Trophoblast cell (in vitro differentiated cells and primary cell): ENCODE data around the gene MSI1. TPM values are rescaled to one million over a fixed set of nuclear protein-coding genes. Genes with fewer than 3 reads are reported as not detected.

Experiments used
- DNase-seq, 2 donors: peaks; one replicate each; pipeline ENCODE4 v3.0.0-alpha.2; 2016
- H2AFZ ChIP-seq: 2 replicates; pipeline ENCODE4 v1.6.1; 2013; ENCODE audit warnings: low read length, moderate library complexity, mild to moderate bottlenecking; ENCODE audit not compliant: insufficient read depth, poor library complexity
- H2AK5ac ChIP-seq: 2 replicates; pipeline ENCODE4 v1.6.1; 2013; ENCODE audit warnings: mild to moderate bottlenecking, low read length
- H2BK120ac ChIP-seq: 2 replicates; pipeline ENCODE4 v1.6.1; 2013; ENCODE audit warnings: low read length, mild to moderate bottlenecking, moderate library complexity; ENCODE audit not compliant: insufficient read depth, poor library complexity
- H2BK12ac ChIP-seq: 2 replicates; pipeline ENCODE4 v1.6.1; 2013; ENCODE audit warnings: mild to moderate bottlenecking, low read length, moderate library complexity
- H2BK5ac ChIP-seq: 2 replicates; pipeline ENCODE4 v1.6.1; 2013; ENCODE audit warnings: low read length, low read depth, moderate library complexity, mild to moderate bottlenecking; ENCODE audit not compliant: poor library complexity
- H3K14ac ChIP-seq: 2 replicates; pipeline ENCODE4 v1.6.1; 2013; ENCODE audit warnings: mild to moderate bottlenecking, low read length
- H3K18ac ChIP-seq: 2 replicates; pipeline ENCODE4 v1.6.1; 2013; ENCODE audit warnings: mild to moderate bottlenecking, low read length
- H3K23ac ChIP-seq: 2 replicates; pipeline ENCODE4 v1.6.1; 2013; ENCODE audit warnings: low read length
- H3K27ac ChIP-seq: 2 replicates; pipeline ENCODE4 v1.5.1; 2013; ENCODE audit warnings: low read depth, mild to moderate bottlenecking, inconsistent platforms, low read length, moderate library complexity
- H3K27me3 ChIP-seq: 2 replicates; pipeline ENCODE4 v1.6.1; 2013; ENCODE audit warnings: inconsistent platforms, mild to moderate bottlenecking, low read length, moderate library complexity; ENCODE audit not compliant: insufficient read depth
- H3K36me3 ChIP-seq, 2 experiments: 1 replicate in 1 of 2; 2 replicates in 1 of 2; pipeline ENCODE4 v1.6.1; 2013; ENCODE audit warnings: low read length in 2 of 2, mild to moderate bottlenecking in 2 of 2, moderate library complexity in 1 of 2; ENCODE audit not compliant: insufficient read depth in 2 of 2, control insufficient read depth in 1 of 2
- H3K4ac ChIP-seq: 2 replicates; pipeline ENCODE4 v1.6.1; 2013; ENCODE audit warnings: low read depth, mild to moderate bottlenecking, low read length, moderate library complexity
- H3K4me1 ChIP-seq, 2 experiments: 1 replicate in 1 of 2; 2 replicates in 1 of 2; pipeline ENCODE4 v1.6.1; 2013; ENCODE audit warnings: low read length in 2 of 2, mild to moderate bottlenecking in 2 of 2, moderate library complexity in 1 of 2; ENCODE audit not compliant: insufficient read depth in 2 of 2, control insufficient read depth in 1 of 2
- H3K4me2 ChIP-seq: 2 replicates; pipeline ENCODE4 v1.6.1; 2013; ENCODE audit warnings: inconsistent platforms, mild to moderate bottlenecking, low read length, moderate library complexity
- H3K4me3 ChIP-seq: 2 replicates; pipeline ENCODE4 v1.5.1; 2013; ENCODE audit warnings: mild to moderate bottlenecking, low read depth, low read length, inconsistent platforms
- H3K79me1 ChIP-seq: one replicate; pipeline ENCODE4 v1.6.1; 2013; ENCODE audit warnings: low read length
- H3K79me2 ChIP-seq: 2 replicates; pipeline ENCODE4 v1.6.1; 2013; ENCODE audit warnings: low read length, mild to moderate bottlenecking; ENCODE audit not compliant: control insufficient read depth, insufficient read depth, poor library complexity
- H3K9ac ChIP-seq: 2 replicates; pipeline ENCODE4 v1.6.1; 2013; ENCODE audit warnings: mild to moderate bottlenecking, low read length
- H3K9me3 ChIP-seq: 2 replicates; pipeline ENCODE4 v1.6.1; 2013; ENCODE audit warnings: low read depth, mild to moderate bottlenecking, control low read depth, inconsistent platforms, low read length; ENCODE audit not compliant: insufficient read depth
- H4K12ac ChIP-seq: 2 replicates; pipeline ENCODE4 v1.6.1; 2013; ENCODE audit warnings: low read depth, mild to moderate bottlenecking, low read length, moderate library complexity
- H4K8ac ChIP-seq: 2 replicates; pipeline ENCODE4 v1.6.1; 2013; ENCODE audit warnings: low read depth, mild to moderate bottlenecking, low read length, moderate library complexity
- H4K91ac ChIP-seq: one replicate; pipeline ENCODE4 v1.6.1; 2013; ENCODE audit warnings: low read depth, mild to moderate bottlenecking, low read length, moderate library complexity
- whole genome bisulfite sequencing: extraction: QIAGEN DNeasy Blood & Tissue Kit; methylation state at CpG from one replicate; pipeline ENCODE4 v1.1.7; 2013; ENCODE audit warnings: missing lambda C conversion rate; ENCODE audit not compliant: insufficient read length, insufficient coverage; ENCODE audit errors: extremely low coverage; 5-methylcytosine and 5-hydroxymethylcytosine counted together
- polyA plus RNA-seq: library from polyadenylated mRNA; stranded (reverse); fragments of 200-250 nt; gene quantifications from 2 replicates; pipeline ENCODE4 v1.2.3, GENCODE V29; 2013

Gene MSI1
- 6.1 and 6.8 TPM in 2 replicates for polyA plus RNA-seq

GRCh38 chr12:120368789-120369602 is at the start of gene MSI1:
MSI1 (minus strand) TSS chr12:120369164; CDS start chr12:120369091, 73 bp downstream.
- peak within 1 kb of the TSS; percentile 78 for H3K4me3 ChIP-seq
- H3K18ac ChIP-seq, result peak within 1 kb of the TSS; percentile 73

GRCh38 chr12:120417917-120418580 is 49.1 kb upstream of the MSI1 start:
- H3K4me1 ChIP-seq, result peaks cover 3 to 5% of the 10 kb centered on the region in 2 experiments
- H2AFZ ChIP-seq, result no peak overlapping the region
- H3K36me3 ChIP-seq, result no peaks in the 10 kb centered on the region
- no peak overlapping the region for H3K4me3 ChIP-seq
- H2BK12ac ChIP-seq, result no peak overlapping the region
- no peak overlapping the region for H4K12ac ChIP-seq
- WGBS, result no CpG with 5 or more reads among the region's 4 CpGs
- no peak overlapping the region for H2BK5ac ChIP-seq
- no peak overlapping the region for H3K23ac ChIP-seq
- H3K9ac ChIP-seq, result no peak overlapping the region
- no peak overlapping the region for H4K91ac ChIP-seq
- no peak overlapping the region for H4K8ac ChIP-seq
- H3K79me1 ChIP-seq, result no peaks in the 10 kb centered on the region
- no peak overlapping the region for H2AK5ac ChIP-seq
- H3K18ac ChIP-seq, result no peak overlapping the region
- no peaks in the 10 kb centered on the region for H3K79me2 ChIP-seq
- H2BK120ac ChIP-seq, result no peak overlapping the region
- H3K4me2 ChIP-seq, result no peak overlapping the region
- no peak overlapping the region for H3K27ac ChIP-seq
- no peak overlapping the region for H3K14ac ChIP-seq
- H3K27me3 ChIP-seq, result no peaks in the 10 kb centered on the region
- no peak for DNase-seq
- H3K4ac ChIP-seq, result no peak overlapping the region
- no peaks in the 10 kb centered on the region for H3K9me3 ChIP-seq

More at GRCh38 chr12:120368789-120369602, at the start of gene MSI1:
- Histone ChIP-seq H3K4me2 (peak within 1 kb of the TSS; percentile 93), H3K27me3 (peaks cover 29% of the 10 kb centered on the region), H2AK5ac (no peak within 1 kb of the TSS), H4K8ac (peak within 1 kb of the TSS; percentile 69), H3K27ac (no peak within 1 kb of the TSS), H3K79me1 (peaks cover 6% of the 10 kb centered on the region), H2BK120ac (peak within 1 kb of the TSS; percentile 60), H3K79me2 (peaks cover 5% of the 10 kb centered on the region), H3K9me3 (no peaks in the 10 kb centered on the region), H3K23ac (no peak within 1 kb of the TSS), H4K12ac (peak within 1 kb of the TSS; percentile 46), H2BK5ac (peak within 1 kb of the TSS; percentile 7), H2AFZ (peak within 1 kb of the TSS; percentile 59), H3K9ac (peak within 1 kb of the TSS; percentile 84), H3K4ac (peak within 1 kb of the TSS; percentile 24), H4K91ac (peak within 1 kb of the TSS; percentile 71), H3K36me3 (peaks cover 3% of the 10 kb centered on the region in 2 experiments), H2BK12ac (no peak within 1 kb of the TSS), H3K14ac (peak within 1 kb of the TSS; percentile 82), H3K4me1 (peaks cover 0 to 11% of the 10 kb centered on the region in 2 experiments)
- no peak for DNase-seq
- no CpG with 5 or more reads among the region's 119 CpGs for WGBS

- Histone ChIP-seq H3K27ac (no peak overlapping the region), H3K79me1 (no peaks in the 10 kb centered on the region), H2BK5ac (no peak overlapping the region), H3K18ac (no peak overlapping the region), H3K9ac (no peak overlapping the region), H2BK120ac (no peak overlapping the region), H3K9me3 (no peaks in the 10 kb centered on the region), H3K4me2 (no peak overlapping the region), H2AK5ac (no peak overlapping the region), H3K4me1 (peaks cover 3 to 5% of the 10 kb centered on the region in 2 experiments), H3K36me3 (no peaks in the 10 kb centered on the region), H4K91ac (no peak overlapping the region), H2BK12ac (no peak overlapping the region), H4K8ac (no peak overlapping the region), H3K4me3 (no peak overlapping the region), H3K23ac (no peak overlapping the region), H2AFZ (no peak overlapping the region), H3K4ac (no peak overlapping the region), H3K27me3 (no peaks in the 10 kb centered on the region), H4K12ac (no peak overlapping the region), H3K79me2 (no peaks in the 10 kb centered on the region), H3K14ac (no peak overlapping the region)
- WGBS, result no CpG with 5 or more reads among the region's 7 CpGs
- DNase-seq, result no peak
Measured at GRCh38 chr12:120416490-120417216, 47.7 kb upstream of the MSI1 start.

- H3K36me3 ChIP-seq, result no peaks in the 10 kb centered on the region
- no peak overlapping the region for H3K23ac ChIP-seq
- WGBS, result no CpG with 5 or more reads among the region's 13 CpGs
Measured at GRCh38 chr12:120413901-120414695, 45.1 kb upstream of the MSI1 start.

More at GRCh38 chr12:120413901-120414695, 45.1 kb upstream of the MSI1 start:
- H3K4me1 ChIP-seq, result peaks cover 3 to 5% of the 10 kb centered on the region in 2 experiments
- H2BK12ac ChIP-seq, result no peak overlapping the region
- H2BK5ac ChIP-seq, result no peak overlapping the region
- no peak overlapping the region for H3K4me2 ChIP-seq
- no peak overlapping the region for H3K4me3 ChIP-seq
- peak overlapping the region; percentile 46 for H4K12ac ChIP-seq
- H3K27ac ChIP-seq, result no peak overlapping the region
- H2AK5ac ChIP-seq, result no peak overlapping the region
- H4K8ac ChIP-seq, result peak overlapping the region; percentile 21
- no peak overlapping the region for H3K4ac ChIP-seq
- H2BK120ac ChIP-seq, result no peak overlapping the region
- no peak overlapping the region for H4K91ac ChIP-seq
- H3K14ac ChIP-seq, result no peak overlapping the region
- no peak for DNase-seq
- H3K79me1 ChIP-seq, result no peaks in the 10 kb centered on the region
- peak overlapping the region; percentile 45 for H2AFZ ChIP-seq
- no peaks in the 10 kb centered on the region for H3K79me2 ChIP-seq
- H3K9me3 ChIP-seq, result no peaks in the 10 kb centered on the region
- H3K9ac ChIP-seq, result no peak overlapping the region
- no peaks in the 10 kb centered on the region for H3K27me3 ChIP-seq
- no peak overlapping the region for H3K18ac ChIP-seq
